ENCODE results near the gene FOXP2. TPM values are rescaled to one million over a fixed set of nuclear protein-coding genes. Genes with fewer than 3 reads are reported as not detected.
"Not testable (repeated sequence)": the region's sequence is repeated elsewhere in the genome, so short reads cannot be mapped to it uniquely, and the experiment has no call there.

The FOXP2 gene
- total RNA-seq, 1 experiment from 2014 or later = 0.74 TPM

- DNase-seq (ENCODE audit: low read depth) = no peak
These were observed 5.0 kb downstream of the FOXP2 start for GRCh38 chr7:114419441-114420272.

GRCh38 chr7:114422507-114423501 is 8.2 kb downstream of the FOXP2 start:
- DNase-seq (ENCODE audit: low read depth) = no peak

GRCh38 chr7:114426382-114426781 is 11.8 kb downstream of the FOXP2 start:
- no peak for DNase-seq (ENCODE audit: low read depth)

- no peak for DNase-seq (ENCODE audit: low read depth)
These were observed 12.2 kb downstream of the FOXP2 start for GRCh38 chr7:114426824-114427223.

GRCh38 chr7:114428211-114428610 is 13.6 kb downstream of the FOXP2 start:
- no peak for DNase-seq (ENCODE audit: low read depth)

GRCh38 chr7:114431189-114431588 is 16.6 kb downstream of the FOXP2 start:
- DNase-seq (ENCODE audit: low read depth) = no peak

GRCh38 chr7:114432061-114432460 is 17.4 kb downstream of the FOXP2 start:
- no peak for DNase-seq (ENCODE audit: low read depth)

- no peak for DNase-seq (ENCODE audit: low read depth)
These were observed 18.1 kb downstream of the FOXP2 start for GRCh38 chr7:114432703-114433102.

GRCh38 chr7:114439581-114439980 is 25.0 kb downstream of the FOXP2 start:
- DNase-seq (ENCODE audit: low read depth) = no peak

- DNase-seq (ENCODE audit: low read depth) = not testable (repeated sequence)
These were observed 26.3 kb downstream of the FOXP2 start for GRCh38 chr7:114440927-114441326.

GRCh38 chr7:114444196-114444595 is 29.6 kb downstream of the FOXP2 start:
- DNase-seq (ENCODE audit: low read depth) = no peak

- no peak for DNase-seq (ENCODE audit: low read depth)
These were observed 35.8 kb downstream of the FOXP2 start for GRCh38 chr7:114450431-114450830.

GRCh38 chr7:114459574-114459973 is 45.0 kb downstream of the FOXP2 start:
- no peak for DNase-seq (ENCODE audit: low read depth)

- DNase-seq (ENCODE audit: low read depth) = no peak
These were observed 45.4 kb downstream of the FOXP2 start for GRCh38 chr7:114460021-114460420.

GRCh38 chr7:114466917-114467316 is 52.3 kb downstream of the FOXP2 start:
- peak; percentile 1 for DNase-seq (ENCODE audit: low read depth)

- DNase-seq (ENCODE audit: low read depth) = peak; percentile 25
These were observed 54.2 kb downstream of the FOXP2 start for GRCh38 chr7:114468844-114469243.

GRCh38 chr7:114472896-114473512 is 58.4 kb downstream of the FOXP2 start:
- no peak for DNase-seq (ENCODE audit: low read depth)

- no peak for DNase-seq (ENCODE audit: low read depth)
These were observed 63.8 kb downstream of the FOXP2 start for GRCh38 chr7:114478384-114478783.

- no peak for DNase-seq (ENCODE audit: low read depth)
These were observed 67.4 kb downstream of the FOXP2 start for GRCh38 chr7:114481999-114482398.

- DNase-seq (ENCODE audit: low read depth) = no peak
These were observed 69.6 kb downstream of the FOXP2 start for GRCh38 chr7:114484226-114484625.

GRCh38 chr7:114487174-114487573 is 72.6 kb downstream of the FOXP2 start:
- no peak for DNase-seq (ENCODE audit: low read depth)

GRCh38 chr7:114488696-114489095 is 74.1 kb downstream of the FOXP2 start:
- DNase-seq (ENCODE audit: low read depth) = no peak

Measured in HT1080 (cell line).